Uterus (tissue), 2 donors: ENCODE measurements around the gene UNC13A.

Experiments used
- POLR2A ChIP-seq, 2 donors: fragments of 450-650 bp; IDR thresholded peaks; one replicate each; pipeline ENCODE4 v1.6.1; 2016; ENCODE audit warnings: antibody characterized with exemption in 2 of 2, mild to moderate bottlenecking in 1 of 2, moderate library complexity in 1 of 2
- TF ChIP-seq, protein P1 (sequence below), 4 experiments: fragments of 200-600 bp in 2 of 4; fragments of 450-650 bp in 2 of 4; sonication (generic) in 2 of 4; IDR thresholded peaks; one replicate each; pipeline ENCODE4 v1.5.1; 2016 to 2019; ENCODE audit warnings: antibody characterized with exemption in 4 of 4, mild to moderate bottlenecking in 2 of 4, moderate library complexity in 1 of 4

- TF ChIP-seq, protein P1, sequence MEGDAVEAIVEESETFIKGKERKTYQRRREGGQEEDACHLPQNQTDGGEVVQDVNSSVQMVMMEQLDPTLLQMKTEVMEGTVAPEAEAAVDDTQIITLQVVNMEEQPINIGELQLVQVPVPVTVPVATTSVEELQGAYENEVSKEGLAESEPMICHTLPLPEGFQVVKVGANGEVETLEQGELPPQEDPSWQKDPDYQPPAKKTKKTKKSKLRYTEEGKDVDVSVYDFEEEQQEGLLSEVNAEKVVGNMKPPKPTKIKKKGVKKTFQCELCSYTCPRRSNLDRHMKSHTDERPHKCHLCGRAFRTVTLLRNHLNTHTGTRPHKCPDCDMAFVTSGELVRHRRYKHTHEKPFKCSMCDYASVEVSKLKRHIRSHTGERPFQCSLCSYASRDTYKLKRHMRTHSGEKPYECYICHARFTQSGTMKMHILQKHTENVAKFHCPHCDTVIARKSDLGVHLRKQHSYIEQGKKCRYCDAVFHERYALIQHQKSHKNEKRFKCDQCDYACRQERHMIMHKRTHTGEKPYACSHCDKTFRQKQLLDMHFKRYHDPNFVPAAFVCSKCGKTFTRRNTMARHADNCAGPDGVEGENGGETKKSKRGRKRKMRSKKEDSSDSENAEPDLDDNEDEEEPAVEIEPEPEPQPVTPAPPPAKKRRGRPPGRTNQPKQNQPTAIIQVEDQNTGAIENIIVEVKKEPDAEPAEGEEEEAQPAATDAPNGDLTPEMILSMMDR (IDR thresholded peaks at IDR 0.05), result no peak
- TF ChIP-seq POLR2A (IDR thresholded peaks at IDR 0.05), result no peak
Observed at GRCh38 chr19:17722655-17723240, 34.6 kb upstream of the UNC13A start.
